Activated effector memory CD4-positive, alpha-beta T cell treated with Interleukin-2 at 50 U/mL for 16 hours (primary cell): ENCODE results near the gene CHIA.

Source experiments
- DNase-seq: peaks from one replicate; pipeline ENCODE4 v3.0.0-alpha.2; 2020

Gene CHIA

GRCh38 chr1:111290630-111291029 lies at the start of gene CHIA:
TSS of gene CHIA (plus strand) at chr1:111290851. CDS start at chr1:111310468, 19,617 bp downstream.
- DNase-seq = no peak

DNA sequence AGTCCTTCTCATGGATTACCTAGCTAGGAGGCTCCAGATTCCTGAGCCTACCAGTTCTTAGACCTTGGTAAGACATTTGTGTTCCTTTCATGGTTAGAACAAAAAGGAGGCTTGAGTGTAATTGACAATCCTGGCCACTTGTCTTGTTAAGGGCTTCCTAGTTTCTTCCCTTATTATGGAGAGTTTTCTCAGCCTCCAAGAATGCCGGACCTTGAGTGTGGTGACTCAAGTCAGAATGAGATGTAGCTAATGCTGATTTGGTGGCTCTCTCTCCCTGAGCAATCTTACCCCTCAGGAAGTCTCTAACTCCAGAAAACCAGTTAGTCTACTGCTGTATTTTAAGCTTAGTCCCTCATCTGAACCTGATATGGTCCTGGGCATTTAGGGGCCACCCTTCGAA lies 48.9 kb upstream of the CHIA start:
- DNase-seq = no peak

- DNase-seq = no peak
Observed at GRCh38 chr1:111242805-111243523, 47.7 kb upstream of the CHIA start.

DNA sequence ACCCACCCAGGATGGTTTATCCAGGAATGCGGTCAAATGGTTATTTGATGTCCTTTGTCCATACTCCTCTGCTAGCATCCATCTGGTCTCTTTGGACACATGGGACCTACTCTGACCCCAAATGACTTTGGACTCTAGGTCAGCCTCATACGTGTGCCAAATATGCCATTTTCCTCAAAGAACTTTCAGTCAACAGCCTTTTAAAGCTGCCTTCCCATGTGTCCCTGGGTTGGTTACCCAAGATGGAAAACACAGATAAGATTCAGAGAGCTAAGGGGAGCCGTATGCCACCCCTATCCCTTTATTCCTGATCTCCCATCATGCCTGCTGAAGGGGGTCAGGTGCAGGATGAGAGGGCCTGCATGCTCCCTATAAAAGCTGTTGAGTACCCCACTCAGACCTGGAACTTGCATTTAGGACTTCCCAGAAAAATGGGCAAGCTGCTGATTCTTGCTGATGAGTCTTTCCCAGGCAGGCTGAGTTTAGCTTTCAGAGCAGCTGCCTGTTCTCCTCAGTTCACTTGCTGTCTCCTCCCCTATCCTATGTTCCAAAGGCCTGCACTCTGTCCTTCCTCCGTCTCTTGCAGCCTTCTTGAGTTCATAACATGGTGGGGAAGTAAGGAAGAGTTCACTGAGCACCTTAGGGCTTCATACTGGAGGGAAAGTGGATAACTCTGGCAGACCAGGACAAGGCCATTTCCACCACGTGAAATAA lies 43.4 kb upstream of the CHIA start:
- DNase-seq = no peak

- no peak for DNase-seq
Observed at GRCh38 chr1:111249960-111250359, 40.7 kb upstream of the CHIA start.

DNA sequence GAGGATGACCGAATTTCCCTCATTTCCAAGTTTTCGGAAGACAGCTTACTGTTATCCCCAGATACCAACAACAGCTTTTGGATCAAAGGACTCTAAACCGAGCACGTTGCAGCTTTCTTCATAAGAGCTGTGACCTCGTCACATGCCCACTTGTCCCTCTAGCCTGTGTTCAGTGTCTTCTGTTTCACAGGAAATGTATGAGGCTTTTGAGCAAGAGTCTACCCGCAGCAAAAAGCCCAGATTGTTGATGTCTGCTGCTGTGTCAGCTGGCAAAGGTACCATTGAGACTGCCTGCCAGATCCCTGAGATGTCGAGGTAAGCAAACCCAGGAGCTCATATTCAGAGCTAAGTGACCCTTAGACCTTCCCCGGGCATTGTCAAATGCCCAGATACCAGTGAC lies 39.1 kb upstream of the CHIA start:
- DNase-seq = no peak

DNA sequence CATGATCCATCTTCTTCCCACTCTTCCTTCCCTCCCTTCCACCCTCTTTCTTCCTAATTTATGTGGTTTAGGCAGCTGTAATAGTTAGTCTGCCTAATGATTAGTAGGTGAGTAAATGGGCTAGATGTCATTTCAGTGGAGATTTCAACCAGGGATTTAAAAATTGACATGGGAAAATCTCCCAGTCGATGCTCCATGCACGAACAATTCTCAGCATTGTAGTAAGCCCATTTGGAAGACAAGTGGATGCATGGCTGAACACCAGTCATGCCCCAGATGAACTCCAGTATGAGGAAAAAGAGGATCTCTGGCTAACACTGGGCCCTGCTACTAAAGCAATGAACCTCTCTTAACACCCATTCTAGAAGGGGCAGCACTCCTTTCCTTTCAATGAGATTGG lies 37.9 kb upstream of the CHIA start:
- DNase-seq = no peak

DNA sequence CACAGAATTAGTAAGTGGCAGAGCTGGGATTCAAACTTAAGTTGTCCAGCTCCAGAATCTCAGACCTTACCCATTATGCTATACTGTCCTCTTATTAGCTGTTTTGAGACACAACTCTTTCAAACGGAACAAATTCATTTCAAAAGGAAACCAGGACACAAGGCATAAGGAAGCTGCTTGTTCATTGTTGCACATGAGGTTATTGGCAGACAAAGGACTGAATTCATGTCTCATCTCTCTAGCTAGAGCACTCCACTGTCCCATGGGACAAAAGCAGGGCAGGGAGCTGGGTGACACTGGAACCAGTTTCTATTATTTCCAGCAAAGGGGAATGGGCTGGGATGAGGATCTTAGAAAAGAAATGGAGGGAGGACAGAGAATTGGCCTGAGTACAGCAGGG lies 36.8 kb upstream of the CHIA start:
- DNase-seq = no peak

DNA sequence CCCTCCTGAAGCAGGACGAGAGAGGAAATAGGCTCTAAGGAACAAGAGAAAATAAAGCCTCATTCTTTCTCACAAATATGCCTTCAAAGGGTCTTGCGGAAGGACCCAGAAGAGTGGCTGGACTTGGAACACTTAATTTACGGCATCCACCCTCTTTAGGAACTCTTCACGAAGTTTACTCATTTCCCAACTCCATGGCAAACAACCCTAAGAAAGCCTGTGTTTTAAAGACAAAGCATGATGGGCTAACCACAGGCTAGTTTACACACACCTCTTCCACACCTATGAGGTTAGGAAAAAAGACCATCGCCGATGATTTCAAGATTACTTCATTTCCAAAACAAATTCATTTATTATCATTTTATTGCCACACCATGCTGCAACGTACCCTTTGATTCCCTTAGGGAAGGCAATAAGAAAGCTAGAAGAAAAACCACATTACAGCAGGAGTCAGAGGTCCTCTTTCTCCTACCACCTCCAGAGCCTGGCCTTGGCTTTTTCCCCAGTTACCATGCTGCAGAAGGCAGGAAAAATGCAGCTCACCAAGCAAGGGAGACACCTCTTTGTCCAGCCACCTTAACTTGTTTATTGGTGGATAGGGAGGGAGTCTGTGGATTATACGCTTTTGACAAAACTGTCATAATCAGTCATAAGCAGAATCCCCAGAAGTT lies 33.5 kb upstream of the CHIA start:
- DNase-seq = no peak

DNA sequence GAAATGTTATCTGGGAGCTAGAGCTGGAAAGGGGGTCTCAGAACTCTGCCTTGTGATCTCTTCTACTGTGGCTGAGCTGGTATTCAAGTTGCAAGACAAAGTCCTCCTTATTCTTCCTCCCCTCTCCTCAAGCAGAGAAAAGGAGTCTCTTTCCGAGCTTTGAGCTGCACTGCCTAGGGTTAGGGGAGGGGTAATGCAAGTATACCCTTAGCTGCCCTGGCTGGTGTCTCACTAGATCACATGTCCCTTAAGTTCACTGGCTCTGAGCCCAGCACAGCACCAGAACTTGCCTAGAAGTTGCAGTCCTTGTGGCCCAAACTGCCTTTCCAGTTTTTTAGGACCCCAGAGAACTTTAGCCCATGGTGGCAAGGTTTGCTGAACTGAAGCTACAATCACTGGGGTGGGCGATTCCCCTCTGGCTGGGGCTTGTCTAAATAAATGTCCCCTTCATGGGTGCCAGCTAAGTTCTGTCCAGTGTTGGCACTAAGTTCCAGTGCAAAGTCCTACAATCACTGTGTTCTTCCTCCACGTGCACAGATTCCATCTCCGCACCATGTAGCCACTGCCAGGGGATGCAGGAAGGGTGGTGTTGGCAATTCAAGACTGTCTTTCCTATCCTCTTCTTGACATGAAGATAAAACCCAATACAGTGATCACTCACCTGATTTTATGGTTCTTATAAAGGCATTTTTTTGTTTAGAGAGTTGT lies 22.7 kb upstream of the CHIA start:
- DNase-seq = no peak

DNA sequence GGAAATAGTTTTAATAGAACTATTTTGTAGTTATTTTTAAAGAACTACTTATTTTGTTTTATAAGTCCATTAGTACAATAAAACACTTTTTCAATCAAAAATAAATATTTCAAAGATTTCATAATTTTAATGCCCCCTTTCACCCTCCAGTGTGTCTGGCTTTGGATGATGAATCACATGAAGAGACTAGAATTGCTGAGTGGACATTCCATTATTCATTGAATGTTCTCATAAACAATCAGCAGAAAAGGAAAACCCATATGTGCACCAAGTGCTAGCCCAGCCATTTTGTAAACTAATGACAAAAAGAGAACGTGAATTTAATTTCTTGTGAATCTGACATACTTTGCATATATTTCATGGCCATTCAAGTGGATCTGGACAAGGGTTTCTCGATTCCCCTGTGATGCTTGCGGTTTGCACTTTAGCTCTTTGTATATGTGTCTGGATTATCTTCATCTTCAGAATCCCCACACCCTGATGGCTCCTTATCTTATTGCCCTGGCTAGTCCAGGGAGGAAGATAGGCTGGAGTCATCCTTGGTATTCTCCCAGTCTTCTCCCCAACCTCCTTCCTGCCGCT lies 20.7 kb upstream of the CHIA start:
- DNase-seq = no peak

GRCh38 chr1:111270771-111271463 lies 19.7 kb upstream of the CHIA start:
- no peak for DNase-seq

GRCh38 chr1:111271464-111271801 lies 19.2 kb upstream of the CHIA start:
- DNase-seq = no peak

DNA sequence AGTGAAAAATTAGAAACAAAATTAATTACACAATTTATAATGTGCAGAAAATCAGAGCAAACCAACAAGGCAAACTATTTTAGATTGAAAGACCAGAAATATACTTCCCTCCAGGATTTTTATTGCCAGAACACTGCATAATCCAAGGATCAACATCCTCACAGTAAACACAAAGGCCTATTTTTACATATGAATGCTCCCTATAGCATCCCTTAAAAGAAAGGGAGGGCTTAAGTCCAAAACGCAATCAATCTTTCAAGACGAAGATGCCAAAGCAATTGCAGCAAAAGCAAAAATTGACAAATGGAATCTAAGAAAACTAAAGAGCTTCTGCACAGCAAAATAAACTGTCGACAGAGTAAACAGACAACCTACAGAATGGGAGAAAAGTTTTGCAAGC lies 18.6 kb upstream of the CHIA start:
- DNase-seq = no peak

DNA sequence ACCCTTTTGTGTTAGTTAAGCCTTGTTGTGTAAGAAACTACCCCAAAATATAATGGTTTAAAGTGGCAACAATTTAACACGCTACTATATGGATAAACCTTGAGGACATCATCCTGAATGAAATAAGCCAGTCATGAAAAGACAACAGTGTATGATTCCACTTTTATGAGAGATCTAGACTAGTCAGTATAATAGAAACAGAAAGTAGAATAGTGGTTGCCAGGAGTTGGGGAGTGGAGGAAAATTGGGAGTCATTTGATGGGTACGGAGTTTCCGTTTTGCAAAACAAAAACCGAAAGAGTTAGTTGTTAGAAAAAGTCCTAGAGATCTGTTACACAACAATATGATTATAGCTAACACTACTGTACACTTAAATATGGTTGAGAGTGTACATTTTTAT lies 16.0 kb upstream of the CHIA start:
- no peak for DNase-seq

- DNase-seq = no peak
Observed at GRCh38 chr1:111275079-111275478, 15.6 kb upstream of the CHIA start.

GRCh38 chr1:111275780-111276433 lies 14.7 kb upstream of the CHIA start:
- no peak for DNase-seq

DNA sequence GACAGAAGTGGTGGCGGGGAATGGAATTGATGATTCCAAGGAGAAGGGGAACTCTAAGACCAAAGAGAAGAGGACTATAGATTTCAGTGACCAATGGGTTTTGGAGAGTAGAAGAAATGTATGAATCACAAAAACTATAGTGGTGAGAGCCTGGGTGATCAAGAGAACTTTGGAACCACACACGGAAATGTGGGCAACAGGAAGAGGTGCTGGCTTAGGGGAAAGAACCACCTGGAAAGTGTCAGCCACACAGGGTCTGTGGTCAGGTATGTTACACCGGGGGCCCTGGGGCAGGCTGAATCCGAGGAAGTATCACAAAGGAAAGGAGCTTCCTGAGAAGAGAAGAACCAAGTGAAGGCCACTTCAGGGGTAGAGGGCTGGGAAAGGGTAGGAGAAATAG lies 11.5 kb upstream of the CHIA start:
- no peak for DNase-seq

GRCh38 chr1:111280267-111280666 lies 10.4 kb upstream of the CHIA start:
- no peak for DNase-seq

GRCh38 chr1:111281411-111281810 lies 9.2 kb upstream of the CHIA start:
- DNase-seq = no peak

- DNase-seq = no peak
Observed at GRCh38 chr1:111283838-111284237, 6.8 kb upstream of the CHIA start.

DNA sequence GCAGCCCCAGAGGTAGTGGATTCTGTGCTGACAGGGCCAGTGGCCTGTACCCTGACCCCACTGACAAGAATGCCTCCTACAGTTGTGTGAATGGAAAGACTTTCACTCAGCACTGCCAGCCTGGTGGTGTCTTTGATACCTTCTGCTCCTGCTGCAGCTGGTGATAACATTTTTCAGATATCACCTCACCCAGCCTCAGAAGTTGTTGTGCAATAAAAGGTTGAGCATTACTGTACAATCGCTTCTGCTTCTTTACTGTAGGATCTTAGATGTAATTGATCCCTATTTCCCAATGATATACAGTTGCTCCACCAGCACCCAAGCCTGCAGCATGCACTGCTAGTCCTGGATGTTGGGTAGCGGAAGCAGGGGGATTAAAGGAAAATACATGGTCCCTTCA lies 4.8 kb upstream of the CHIA start:
- no peak for DNase-seq
